ENCODE measurements around the gene TET2. TPM values are rescaled to one million over a fixed set of nuclear protein-coding genes. Genes with fewer than 3 reads are reported as not detected.

Gene TET2
- total RNA-seq, 1 donor from 2014 or later, result 5.0 TPM

DNA sequence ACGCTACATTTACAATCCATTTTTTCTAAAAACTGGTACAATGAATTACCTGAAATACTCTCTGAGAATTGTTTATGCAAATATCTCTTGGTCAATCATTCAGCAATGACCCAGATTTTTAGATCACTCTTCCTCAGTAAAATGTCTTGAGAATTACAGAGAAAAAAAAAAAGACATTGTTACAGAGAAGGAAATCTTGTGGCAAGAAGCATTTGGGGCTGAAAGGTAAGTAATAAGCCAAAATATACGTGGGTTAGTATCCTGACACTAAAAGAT, 19.6 kb upstream of the TET2 start:
- TF ChIP-seq CTCF (conservative IDR thresholded peaks at IDR 0.05; ENCODE audit: low read depth, low read length), result no peak
- DNase-seq (ENCODE audit: low read depth), result no peak

DNA sequence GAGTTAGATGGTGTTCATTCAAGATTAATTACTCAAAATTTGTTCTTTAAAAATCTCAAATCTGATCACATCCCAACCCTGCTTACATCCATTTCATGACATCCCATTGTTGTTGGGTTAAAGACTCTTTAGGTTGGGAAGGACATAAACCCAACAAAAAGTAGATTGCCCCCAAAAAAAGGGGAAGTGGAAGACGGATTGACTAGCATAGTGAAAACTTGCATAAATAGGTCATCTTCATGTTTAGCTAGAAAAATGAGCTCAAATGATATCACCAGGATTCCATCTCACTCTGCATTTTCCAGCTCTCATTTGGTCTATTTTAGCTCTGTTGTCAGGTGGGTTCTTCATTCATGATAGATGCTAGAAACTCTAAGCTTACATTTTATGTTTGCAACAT, 18.5 kb upstream of the TET2 start:
- DNase-seq (ENCODE audit: low read depth), result no peak
- no peak overlapping the region for H3K4me3 ChIP-seq (ENCODE audit: low read depth, low read length)
- no peak for TF ChIP-seq CTCF (conservative IDR thresholded peaks at IDR 0.05; ENCODE audit: low read depth, low read length)

More for the DNA sequence above, 19.6 kb upstream of the TET2 start:
- no peak overlapping the region for H3K4me3 ChIP-seq (ENCODE audit: low read depth, low read length)

DNA sequence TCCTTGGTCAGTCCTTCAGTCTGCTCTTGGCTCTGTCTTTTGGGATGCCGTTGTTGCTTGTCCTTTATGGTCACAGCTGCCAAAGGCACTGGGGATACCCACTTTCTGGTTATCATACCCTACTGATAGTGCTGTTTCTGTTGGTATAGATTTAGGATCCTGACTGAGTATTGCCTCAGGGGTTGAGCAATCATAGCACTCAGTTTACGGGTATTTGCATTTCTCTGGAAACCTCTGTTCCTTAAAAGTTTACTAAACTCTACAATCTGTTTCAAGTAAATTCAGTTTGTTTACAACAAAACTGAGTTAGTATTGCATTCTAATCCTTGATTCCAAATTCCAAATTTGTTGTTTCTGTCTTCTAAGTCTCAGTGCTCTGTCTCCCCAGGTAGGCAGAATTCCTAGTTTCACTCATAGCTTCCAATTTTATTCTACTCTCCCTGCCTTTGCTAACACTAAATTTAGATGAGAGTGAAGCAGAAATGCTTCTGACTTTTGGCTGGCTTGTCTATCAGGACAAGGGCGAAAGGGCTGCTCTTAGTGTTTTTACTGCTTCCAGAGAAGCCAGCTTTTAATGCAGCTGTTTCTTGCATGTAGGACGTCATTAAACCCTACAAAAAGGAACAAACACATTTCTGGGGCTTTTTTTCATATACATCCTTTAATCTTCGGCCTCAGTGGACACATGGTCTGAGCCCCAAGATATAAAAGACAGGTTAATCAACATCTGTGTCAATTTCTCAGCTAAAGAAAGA, 17.2 kb upstream of the TET2 start:
- no peak for TF ChIP-seq CTCF (conservative IDR thresholded peaks at IDR 0.05; ENCODE audit: low read depth, low read length)
- H3K4me3 ChIP-seq (ENCODE audit: low read depth, low read length), result no peak overlapping the region
- no peak for DNase-seq (ENCODE audit: low read depth)

GRCh38 chr4:105130945-105131344, 15.7 kb upstream of the TET2 start:
- no peak overlapping the region for H3K4me3 ChIP-seq (ENCODE audit: low read depth, low read length)
- no peak for DNase-seq (ENCODE audit: low read depth)
- TF ChIP-seq CTCF (conservative IDR thresholded peaks at IDR 0.05; ENCODE audit: low read depth, low read length), result no peak

DNA sequence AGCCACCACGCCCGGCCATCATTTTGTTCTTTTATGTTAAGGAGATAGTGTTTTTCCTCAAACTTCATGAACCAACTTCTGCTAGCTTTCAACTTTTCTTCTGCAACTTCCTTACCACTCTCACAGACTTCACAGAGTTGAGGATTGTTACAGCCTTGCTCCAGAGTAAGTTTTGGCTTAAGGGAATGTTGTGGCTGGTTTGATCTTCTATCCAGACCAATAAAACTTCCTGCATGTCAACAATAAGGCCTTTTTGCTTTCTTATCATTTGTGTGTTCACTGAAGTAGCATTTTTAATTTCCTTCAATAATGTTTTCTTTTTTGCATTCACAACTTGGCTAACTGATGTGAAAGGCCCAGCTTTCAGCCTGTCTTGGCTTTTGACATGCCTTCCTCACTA, 12.7 kb upstream of the TET2 start:
- H3K4me3 ChIP-seq (ENCODE audit: low read depth, low read length), result no peak overlapping the region
- DNase-seq (ENCODE audit: low read depth), result no peak
- no peak for TF ChIP-seq CTCF (conservative IDR thresholded peaks at IDR 0.05; ENCODE audit: low read depth, low read length)

GRCh38 chr4:105135785-105136184, 10.9 kb upstream of the TET2 start:
- DNase-seq (ENCODE audit: low read depth), result no peak
- H3K4me3 ChIP-seq (ENCODE audit: low read depth, low read length), result no peak overlapping the region
- TF ChIP-seq CTCF (conservative IDR thresholded peaks at IDR 0.05; ENCODE audit: low read depth, low read length), result no peak

DNA sequence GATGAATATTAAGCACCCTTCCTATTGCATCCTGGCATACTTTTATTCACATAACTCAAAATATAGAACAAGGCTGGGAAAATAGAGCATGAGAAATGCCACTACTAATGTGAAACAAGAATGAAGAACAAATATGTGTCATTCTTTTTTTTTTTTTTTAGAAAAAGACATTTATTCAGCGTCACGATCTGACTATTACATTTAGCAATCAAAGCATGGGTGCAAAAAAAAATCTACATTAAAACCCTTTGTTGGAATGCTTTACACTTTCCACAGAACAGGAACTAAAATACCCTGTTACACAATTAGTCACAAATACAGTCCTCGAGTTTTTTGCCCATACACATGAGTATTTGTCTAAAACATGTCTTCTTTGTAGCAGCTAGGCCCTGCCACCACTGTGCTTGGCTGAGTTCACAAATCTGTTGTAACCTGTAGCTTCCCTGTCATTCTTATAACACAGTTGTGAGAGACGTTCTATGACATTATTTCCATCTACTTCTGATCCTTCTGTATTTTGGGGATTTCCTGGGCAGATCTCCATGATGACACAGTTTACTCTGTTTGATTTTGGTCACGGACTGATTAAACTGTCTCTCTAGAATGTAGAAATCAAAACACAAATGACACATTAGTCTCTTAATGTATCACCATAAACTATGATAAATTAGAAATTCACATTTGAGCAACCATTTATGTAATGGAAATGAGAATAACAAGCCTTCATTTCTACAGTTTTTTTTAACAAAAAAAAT, 9.4 kb upstream of the TET2 start:
- H3K4me3 ChIP-seq (ENCODE audit: low read depth, low read length), result no peak overlapping the region
- no peak for TF ChIP-seq CTCF (conservative IDR thresholded peaks at IDR 0.05; ENCODE audit: low read depth, low read length)
- DNase-seq (ENCODE audit: low read depth), result no peak
